MM.1S (cell line): ENCODE results near the gene C1orf198.

Experiments used
- DNase-seq: peaks from one replicate; pipeline ENCODE4 v3.0.0-alpha.2; 2015
- H2AFZ ChIP-seq: fragments of 300-600 bp; sonication (generic); 2 replicates; pipeline ENCODE4 v1.6.0; 2016; ENCODE audit warnings: antibody characterized with exemption, low read length
- H3F3A ChIP-seq: fragments of 300-600 bp; sonication (generic); 2 replicates; pipeline ENCODE4 v1.6.1; 2016; ENCODE audit warnings: mild to moderate bottlenecking, antibody characterized with exemption, low read length, moderate library complexity, mixed read lengths; ENCODE audit not compliant: insufficient read depth
- H3K27ac ChIP-seq: fragments of 300-600 bp; sonication (generic); 2 replicates; pipeline ENCODE4 v1.5.1; 2016; ENCODE audit warnings: mild to moderate bottlenecking, low read length
- H3K27me3 ChIP-seq: fragments of 300-600 bp; sonication (generic); replicated peaks from 2 replicates; pipeline ENCODE4 v1.6.0; 2016; ENCODE audit warnings: low read length; ENCODE audit not compliant: insufficient read depth
- H3K36me3 ChIP-seq: fragments of 300-600 bp; sonication (generic); replicated peaks from 2 replicates; pipeline ENCODE4 v1.6.1; 2016; ENCODE audit warnings: mild to moderate bottlenecking, low read length, mixed read lengths; ENCODE audit not compliant: insufficient read depth
- H3K4me1 ChIP-seq: fragments of 300-600 bp; sonication (generic); 2 replicates; pipeline ENCODE4 v1.6.1; 2016; ENCODE audit warnings: low read length, mixed read lengths
- H3K4me2 ChIP-seq: fragments of 300-600 bp; sonication (generic); 2 replicates; pipeline ENCODE4 v1.6.0; 2016; ENCODE audit warnings: low read depth, low read length
- H3K4me3 ChIP-seq: fragments of 300-600 bp; sonication (generic); 2 replicates; pipeline ENCODE4 v1.5.1; 2016; ENCODE audit warnings: low read length, mixed read lengths
- H3K79me2 ChIP-seq: fragments of 300-600 bp; sonication (generic); 2 replicates; pipeline ENCODE4 v1.6.1; 2016; ENCODE audit warnings: mixed run types, low read length, mixed read lengths
- H3K9ac ChIP-seq: fragments of 300-600 bp; sonication (generic); 2 replicates; pipeline ENCODE4 v1.6.1; 2016; ENCODE audit warnings: low read length, mixed read lengths
- H3K9me2 ChIP-seq: fragments of 300-600 bp; sonication (generic); replicated peaks from 2 replicates; pipeline ENCODE4 v1.6.1; 2016; ENCODE audit warnings: mild to moderate bottlenecking, low read length, mixed read lengths; ENCODE audit not compliant: insufficient read depth
- H3K9me3 ChIP-seq: fragments of 300-600 bp; sonication (generic); replicated peaks from 2 replicates; pipeline ENCODE4 v1.6.1; 2016; ENCODE audit warnings: mild to moderate bottlenecking, low read length, mixed read lengths; ENCODE audit not compliant: insufficient read depth
- H4K20me1 ChIP-seq: fragments of 300-600 bp; sonication (generic); 2 replicates; pipeline ENCODE4 v1.6.1; 2016; ENCODE audit warnings: mild to moderate bottlenecking, low read length, moderate library complexity, mixed read lengths; ENCODE audit not compliant: insufficient read depth
- EZH2 ChIP-seq: fragments of 300-600 bp; sonication (generic); optimal IDR thresholded peaks from 2 replicates; pipeline ENCODE3; 2017; ENCODE audit warnings: low read depth, mild to moderate bottlenecking, antibody characterized with exemption, low read length, mixed read lengths
- EZH2phosphoT487 ChIP-seq: fragments of 300-600 bp; sonication (generic); IDR thresholded peaks from 2 replicates; pipeline ENCODE4 v1.6.1; 2018; ENCODE audit warnings: antibody characterized with exemption, low read length
- TF ChIP-seq, protein P1 (sequence below): fragments of 300-600 bp; sonication (generic); IDR thresholded peaks from 2 replicates; pipeline ENCODE4 v1.5.1; 2016; ENCODE audit warnings: antibody characterized with exemption, low read length, mixed read lengths

C1orf198 gene

DNA sequence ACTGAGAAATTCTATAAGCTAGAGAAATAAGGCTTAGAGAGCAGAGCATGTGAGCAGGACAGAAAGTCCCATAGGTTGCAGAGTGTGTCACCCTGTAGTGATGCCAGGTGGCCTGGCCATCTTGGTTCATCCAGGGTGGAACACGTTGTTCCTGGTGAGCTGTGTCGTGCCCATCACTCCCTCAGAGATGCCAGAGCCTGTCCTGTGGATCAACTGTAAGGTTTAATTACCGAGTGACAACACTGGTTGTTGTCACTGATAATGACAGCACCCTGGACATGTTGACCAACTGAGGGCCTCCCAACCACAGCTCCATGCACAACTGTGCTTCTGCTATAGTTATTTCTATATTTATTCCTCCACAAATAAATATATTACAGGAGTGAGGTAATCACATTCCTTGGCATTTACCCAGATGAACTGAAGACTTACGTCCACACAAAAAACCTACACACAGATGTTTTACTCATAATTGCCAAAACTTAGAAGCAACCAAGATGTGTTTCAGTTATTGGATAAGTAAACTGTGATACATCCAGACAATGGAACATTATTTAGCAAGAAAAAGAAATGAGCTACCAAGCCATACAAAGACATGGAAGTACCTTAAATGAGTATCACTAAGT, 6.2 kb downstream of the C1orf198 start:
- no peak overlapping the region for H2AFZ ChIP-seq
- no peaks in the 10 kb centered on the region for H3K27me3 ChIP-seq
- no peaks in the 10 kb centered on the region for H3F3A ChIP-seq
- H3K4me2 ChIP-seq: no peak overlapping the region
- H3K79me2 ChIP-seq: no peaks in the 10 kb centered on the region
- no peak overlapping the region for H3K4me3 ChIP-seq
- H3K4me1 ChIP-seq: no peaks in the 10 kb centered on the region
- H3K9me3 ChIP-seq: no peaks in the 10 kb centered on the region
- H3K9ac ChIP-seq: no peak overlapping the region
- H3K9me2 ChIP-seq: no peaks in the 10 kb centered on the region
- no peak for DNase-seq
- no peak overlapping the region for H3K27ac ChIP-seq
- H4K20me1 ChIP-seq: no peaks in the 10 kb centered on the region
- H3K36me3 ChIP-seq: no peaks in the 10 kb centered on the region
- TF ChIP-seq EZH2 (no peak), EZH2phosphoT487 (no peak)
- TF ChIP-seq, protein P1, sequence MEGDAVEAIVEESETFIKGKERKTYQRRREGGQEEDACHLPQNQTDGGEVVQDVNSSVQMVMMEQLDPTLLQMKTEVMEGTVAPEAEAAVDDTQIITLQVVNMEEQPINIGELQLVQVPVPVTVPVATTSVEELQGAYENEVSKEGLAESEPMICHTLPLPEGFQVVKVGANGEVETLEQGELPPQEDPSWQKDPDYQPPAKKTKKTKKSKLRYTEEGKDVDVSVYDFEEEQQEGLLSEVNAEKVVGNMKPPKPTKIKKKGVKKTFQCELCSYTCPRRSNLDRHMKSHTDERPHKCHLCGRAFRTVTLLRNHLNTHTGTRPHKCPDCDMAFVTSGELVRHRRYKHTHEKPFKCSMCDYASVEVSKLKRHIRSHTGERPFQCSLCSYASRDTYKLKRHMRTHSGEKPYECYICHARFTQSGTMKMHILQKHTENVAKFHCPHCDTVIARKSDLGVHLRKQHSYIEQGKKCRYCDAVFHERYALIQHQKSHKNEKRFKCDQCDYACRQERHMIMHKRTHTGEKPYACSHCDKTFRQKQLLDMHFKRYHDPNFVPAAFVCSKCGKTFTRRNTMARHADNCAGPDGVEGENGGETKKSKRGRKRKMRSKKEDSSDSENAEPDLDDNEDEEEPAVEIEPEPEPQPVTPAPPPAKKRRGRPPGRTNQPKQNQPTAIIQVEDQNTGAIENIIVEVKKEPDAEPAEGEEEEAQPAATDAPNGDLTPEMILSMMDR: no peak

DNA sequence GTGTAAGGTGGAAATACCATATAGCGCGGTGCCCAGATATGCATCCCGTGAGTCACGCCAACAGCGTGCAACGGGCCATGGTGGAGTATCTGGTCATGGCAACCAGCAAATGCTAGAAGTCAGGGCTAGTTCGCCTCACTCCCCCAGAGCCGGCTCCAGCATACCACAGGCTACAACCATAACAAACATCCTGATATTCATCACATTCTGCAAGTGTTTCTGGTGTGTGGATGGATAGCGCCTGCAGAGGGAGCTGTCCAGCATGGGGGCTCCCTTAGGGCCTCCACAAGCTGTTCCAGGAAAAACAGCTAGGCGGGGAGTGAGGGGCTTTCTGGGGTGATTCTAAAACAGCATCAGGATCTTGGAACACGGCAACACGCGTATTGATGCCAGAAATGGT, 6.8 kb downstream of the C1orf198 start:
- no peaks in the 10 kb centered on the region for H3K4me1 ChIP-seq
- H3K9me3 ChIP-seq: no peaks in the 10 kb centered on the region
- TF ChIP-seq, protein P1: no peak
- TF ChIP-seq EZH2phosphoT487 (no peak), EZH2 (no peak)
- no peaks in the 10 kb centered on the region for H4K20me1 ChIP-seq
- no peak overlapping the region for H3K4me3 ChIP-seq
- no peak overlapping the region for H3K9ac ChIP-seq
- no peak overlapping the region for H3K4me2 ChIP-seq
- no peak overlapping the region for H2AFZ ChIP-seq
- no peaks in the 10 kb centered on the region for H3K27me3 ChIP-seq
- no peak for DNase-seq
- no peaks in the 10 kb centered on the region for H3K36me3 ChIP-seq
- H3K79me2 ChIP-seq: no peaks in the 10 kb centered on the region
- H3F3A ChIP-seq: no peaks in the 10 kb centered on the region
- H3K9me2 ChIP-seq: no peaks in the 10 kb centered on the region
- no peak overlapping the region for H3K27ac ChIP-seq

DNA sequence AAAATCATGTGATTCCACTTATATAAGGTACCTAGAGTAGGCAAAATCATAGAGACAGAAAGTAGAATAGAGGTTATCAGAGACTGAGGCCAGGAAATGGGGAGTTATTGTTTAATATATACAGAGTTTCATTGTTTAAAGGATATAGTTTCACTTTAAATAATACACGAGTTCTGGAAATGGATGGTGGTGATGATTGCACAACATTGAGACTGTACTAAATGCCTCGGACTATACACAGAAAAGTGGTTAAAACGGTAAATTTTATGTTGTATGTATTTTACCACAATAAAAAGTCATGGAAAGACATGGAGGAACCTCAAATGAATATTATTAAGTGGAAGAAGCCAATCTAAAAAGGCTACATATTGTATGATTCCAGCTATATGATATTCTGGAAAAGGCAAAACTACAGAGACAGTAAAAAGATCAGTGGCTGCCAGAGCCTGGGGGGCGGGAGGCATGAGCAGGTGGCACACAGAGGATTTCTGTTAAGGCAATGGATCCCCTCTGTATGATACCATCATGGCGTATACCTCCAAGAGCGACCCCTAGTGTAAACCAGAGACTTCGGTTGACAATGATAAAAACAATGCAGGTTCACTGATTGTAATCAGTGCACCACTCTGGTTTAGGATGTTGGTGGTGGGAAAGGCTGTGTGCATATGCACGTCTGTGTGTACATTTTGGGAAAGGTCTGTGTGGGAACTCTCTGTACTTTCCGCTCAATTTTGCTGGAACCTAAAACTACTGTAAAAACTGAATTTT, 7.5 kb downstream of the C1orf198 start:
- no peak overlapping the region for H3K4me2 ChIP-seq
- H3K4me3 ChIP-seq: no peak overlapping the region
- no peak overlapping the region for H2AFZ ChIP-seq
- H3K9me2 ChIP-seq: no peaks in the 10 kb centered on the region
- H3K27me3 ChIP-seq: no peaks in the 10 kb centered on the region
- H3K36me3 ChIP-seq: no peaks in the 10 kb centered on the region
- no peaks in the 10 kb centered on the region for H3K79me2 ChIP-seq
- no peaks in the 10 kb centered on the region for H3K9me3 ChIP-seq
- TF ChIP-seq EZH2 (no peak), EZH2phosphoT487 (no peak)
- TF ChIP-seq, protein P1: no peak
- no peaks in the 10 kb centered on the region for H3F3A ChIP-seq
- H3K4me1 ChIP-seq: no peaks in the 10 kb centered on the region
- no peak for DNase-seq
- H3K27ac ChIP-seq: no peak overlapping the region
- no peak overlapping the region for H3K9ac ChIP-seq
- no peaks in the 10 kb centered on the region for H4K20me1 ChIP-seq
